ENCODE results near the gene CRYBG1. TPM values are rescaled to one million over a fixed set of nuclear protein-coding genes. Genes with fewer than 3 reads are reported as not detected.

CRYBG1 gene
- total RNA-seq, 1 experiment from 2014 or later, result 5.7 TPM

GRCh38 chr6:106430466-106430865, 69.9 kb downstream of the CRYBG1 start:
- Histone ChIP-seq H3K18ac (ENCODE audit: insufficient read length, low read depth, low read length) (no peak overlapping the region), H3K27ac (ENCODE audit: insufficient read length, low read depth, low read length) (no peak overlapping the region), H4K91ac (ENCODE audit: insufficient read length, low read depth, low read length) (no peak overlapping the region), H3T11ph (ENCODE audit: low read length) (no peak overlapping the region), H2BK12ac (ENCODE audit: insufficient read length, low read depth, low read length) (no peak overlapping the region), H3K4ac (ENCODE audit: low read depth, low read length) (no peak overlapping the region), H3K79me1 (ENCODE audit: insufficient read depth, low read depth, low read length, poor library complexity, severe bottlenecking) (no peaks in the 10 kb centered on the region), H3K9ac (ENCODE audit: extremely low read depth, insufficient read length, low read length) (no peak overlapping the region), H3K9me3 (ENCODE audit: control insufficient read depth, low read depth, low read length) (no peaks in the 10 kb centered on the region), H3K27me3 (ENCODE audit: insufficient read depth, low read length) (no peaks in the 10 kb centered on the region), H3K4me2 (ENCODE audit: insufficient read depth, insufficient read length, low read length) (no peak overlapping the region), H3K79me2 (ENCODE audit: insufficient read depth, low read length) (no peaks in the 10 kb centered on the region; the same call in 1 of the 2 replicates), H3K14ac (ENCODE audit: insufficient read depth, low read length) (no peak overlapping the region), H2AFZ (ENCODE audit: low read length) (no peak overlapping the region), H3K23me2 (ENCODE audit: insufficient read length, low read depth, low read length, poor library complexity, severe bottlenecking) (no peaks in the 10 kb centered on the region), H3K23ac (ENCODE audit: insufficient read length, low read depth, low read length) (no peak overlapping the region), H2BK15ac (ENCODE audit: low read depth, low read length) (no peak overlapping the region), H3K56ac (ENCODE audit: insufficient read length, low read depth, low read length) (no peak overlapping the region), H2BK120ac (ENCODE audit: low read depth, low read length, poor library complexity, severe bottlenecking) (no peak overlapping the region), H4K20me1 (ENCODE audit: control insufficient read depth, insufficient read depth, insufficient read length) (no peaks in the 10 kb centered on the region), H4K8ac (replicated peaks; ENCODE audit: insufficient read length, low read depth, low read length) (no peak overlapping the region), H3K4me1 (ENCODE audit: insufficient read depth, low read length) (no peaks in the 10 kb centered on the region), H4K5ac (ENCODE audit: insufficient read length, low read depth, low read length) (no peak overlapping the region), H2AK5ac (ENCODE audit: insufficient read length, low read length) (no peak overlapping the region), H2BK5ac (ENCODE audit: insufficient read length, low read length) (no peak overlapping the region), H2BK20ac (ENCODE audit: low read depth, low read length, poor library complexity, severe bottlenecking) (no peak overlapping the region)
- TF ChIP-seq, protein P1, sequence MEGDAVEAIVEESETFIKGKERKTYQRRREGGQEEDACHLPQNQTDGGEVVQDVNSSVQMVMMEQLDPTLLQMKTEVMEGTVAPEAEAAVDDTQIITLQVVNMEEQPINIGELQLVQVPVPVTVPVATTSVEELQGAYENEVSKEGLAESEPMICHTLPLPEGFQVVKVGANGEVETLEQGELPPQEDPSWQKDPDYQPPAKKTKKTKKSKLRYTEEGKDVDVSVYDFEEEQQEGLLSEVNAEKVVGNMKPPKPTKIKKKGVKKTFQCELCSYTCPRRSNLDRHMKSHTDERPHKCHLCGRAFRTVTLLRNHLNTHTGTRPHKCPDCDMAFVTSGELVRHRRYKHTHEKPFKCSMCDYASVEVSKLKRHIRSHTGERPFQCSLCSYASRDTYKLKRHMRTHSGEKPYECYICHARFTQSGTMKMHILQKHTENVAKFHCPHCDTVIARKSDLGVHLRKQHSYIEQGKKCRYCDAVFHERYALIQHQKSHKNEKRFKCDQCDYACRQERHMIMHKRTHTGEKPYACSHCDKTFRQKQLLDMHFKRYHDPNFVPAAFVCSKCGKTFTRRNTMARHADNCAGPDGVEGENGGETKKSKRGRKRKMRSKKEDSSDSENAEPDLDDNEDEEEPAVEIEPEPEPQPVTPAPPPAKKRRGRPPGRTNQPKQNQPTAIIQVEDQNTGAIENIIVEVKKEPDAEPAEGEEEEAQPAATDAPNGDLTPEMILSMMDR (conservative IDR thresholded peaks at IDR 0.05), result no peak
- Mint-ChIP-seq H3K9me3 (no peaks in the 10 kb centered on the region), H3K27me3 (ENCODE audit: low read depth) (no peaks in the 10 kb centered on the region), H3K27ac (no peak overlapping the region; a peak in 1 of 7 replicates), H3K4me1 (peaks cover 0 to 5% of the 10 kb centered on the region in 2 experiments; a peak in 1 of 4 replicates), H3K36me3 (ENCODE audit: insufficient read depth in 1 of 3, low read depth in 3 of 3) (no peaks in the 10 kb centered on the region), H3K4me3 (no peak overlapping the region)
- DNase-seq, result no peak
- no CpG with 5 or more reads among the region's 7 CpGs for WGBS (ENCODE audit: extremely low coverage, insufficient read length, low lambda C conversion rate)
